GM19035 (cell line): ENCODE results near the gene FNTB.

ENCODE experiments used
- ATAC-seq: cut with Tn5 transposase; IDR thresholded peaks from one replicate; pipeline ENCODE4 v1.9.1; 2021; ENCODE audit not compliant: unreplicated experiment

FNTB gene

GRCh38 chr14:64974563-64974962 lies 12.1 kb upstream of the FNTB start:
- ATAC-seq, result no peak

DNA sequence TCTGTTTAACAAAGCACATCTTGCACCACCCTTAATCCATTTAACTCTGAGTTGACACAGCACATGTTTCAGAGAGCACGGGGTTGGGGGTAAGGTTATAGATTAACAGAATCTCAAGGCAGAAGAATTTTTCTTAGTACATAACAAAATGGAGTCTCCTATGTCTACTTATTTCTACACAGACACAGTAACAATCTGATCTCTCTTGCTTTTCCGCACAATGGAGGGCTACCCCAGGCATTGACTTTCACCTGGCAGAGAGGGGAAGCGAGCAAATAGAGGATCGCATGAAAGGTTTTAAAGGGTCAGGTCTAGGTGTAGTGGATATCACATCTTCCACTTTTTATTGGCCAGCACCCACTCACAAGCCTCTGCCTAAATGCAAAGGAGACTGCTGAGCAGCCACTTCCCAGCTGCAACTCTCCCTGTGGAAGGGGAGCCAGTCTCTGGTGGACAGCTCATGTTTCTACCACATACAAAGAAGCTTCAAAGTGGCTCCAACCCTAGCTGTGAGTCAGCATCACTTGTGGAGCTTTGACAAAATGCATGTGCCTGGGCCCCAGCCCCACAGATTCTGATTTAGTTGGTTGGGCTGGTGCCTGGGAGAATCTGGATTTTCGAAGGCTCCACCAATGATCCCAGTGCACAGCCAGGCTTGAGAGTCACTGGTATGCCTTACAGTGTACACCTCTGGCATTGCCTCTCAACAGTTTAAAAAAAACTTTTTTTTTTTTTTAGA lies 7.2 kb upstream of the FNTB start:
- no peak for ATAC-seq

GRCh38 chr14:64983439-64984310 lies 3.0 kb upstream of the FNTB start:
- no peak for ATAC-seq

- ATAC-seq, result peak; percentile 1
Measured at GRCh38 chr14:64987438-64987767, 708 bp downstream of the FNTB start.

- no peak for ATAC-seq
Measured at GRCh38 chr14:64990296-64990695, 3.6 kb downstream of the FNTB start.

DNA sequence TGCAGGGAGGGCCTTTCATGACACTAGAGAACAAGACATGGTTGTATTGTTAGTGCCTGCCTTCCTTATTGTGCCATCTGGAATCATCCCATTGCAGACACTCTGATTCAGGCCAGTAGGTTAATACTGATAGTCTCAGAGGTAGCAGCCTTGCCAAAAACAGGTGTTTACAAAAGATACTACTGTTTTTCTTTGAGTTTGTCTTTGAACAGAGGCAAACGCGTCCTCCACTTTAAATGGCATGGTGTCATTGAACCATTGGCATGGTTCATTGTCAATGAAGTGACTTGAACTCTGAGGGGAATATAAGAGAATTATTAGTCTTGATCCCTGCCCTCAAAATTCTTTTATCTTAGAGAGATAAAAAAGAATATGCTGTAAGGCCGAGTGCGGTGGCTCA lies 4.2 kb downstream of the FNTB start:
- no peak for ATAC-seq

- ATAC-seq, result no peak
Measured at GRCh38 chr14:64992328-64992885, 5.7 kb downstream of the FNTB start.

GRCh38 chr14:64993266-64993930 lies 6.7 kb downstream of the FNTB start:
- ATAC-seq, result no peak

DNA sequence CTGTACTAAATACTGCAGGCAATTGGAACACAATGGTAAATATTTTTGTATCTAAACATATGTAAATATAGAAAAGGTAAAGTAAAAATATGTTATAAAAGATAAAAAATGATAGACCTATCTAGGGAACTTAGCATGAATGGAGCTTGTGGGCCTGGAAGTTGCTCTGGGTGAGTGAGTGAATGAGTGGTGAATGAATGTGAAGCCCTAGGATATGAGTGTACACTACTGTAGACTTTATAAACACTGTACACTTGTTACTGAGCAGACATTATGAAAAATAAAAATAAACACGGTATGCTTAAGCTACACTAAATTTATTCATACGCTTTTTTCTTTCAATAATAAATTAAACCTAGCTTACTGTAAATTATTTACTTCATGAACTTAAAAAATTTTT lies 7.8 kb downstream of the FNTB start:
- ATAC-seq, result no peak

- no peak for ATAC-seq
Measured at GRCh38 chr14:64995291-64995690, 8.6 kb downstream of the FNTB start.

DNA sequence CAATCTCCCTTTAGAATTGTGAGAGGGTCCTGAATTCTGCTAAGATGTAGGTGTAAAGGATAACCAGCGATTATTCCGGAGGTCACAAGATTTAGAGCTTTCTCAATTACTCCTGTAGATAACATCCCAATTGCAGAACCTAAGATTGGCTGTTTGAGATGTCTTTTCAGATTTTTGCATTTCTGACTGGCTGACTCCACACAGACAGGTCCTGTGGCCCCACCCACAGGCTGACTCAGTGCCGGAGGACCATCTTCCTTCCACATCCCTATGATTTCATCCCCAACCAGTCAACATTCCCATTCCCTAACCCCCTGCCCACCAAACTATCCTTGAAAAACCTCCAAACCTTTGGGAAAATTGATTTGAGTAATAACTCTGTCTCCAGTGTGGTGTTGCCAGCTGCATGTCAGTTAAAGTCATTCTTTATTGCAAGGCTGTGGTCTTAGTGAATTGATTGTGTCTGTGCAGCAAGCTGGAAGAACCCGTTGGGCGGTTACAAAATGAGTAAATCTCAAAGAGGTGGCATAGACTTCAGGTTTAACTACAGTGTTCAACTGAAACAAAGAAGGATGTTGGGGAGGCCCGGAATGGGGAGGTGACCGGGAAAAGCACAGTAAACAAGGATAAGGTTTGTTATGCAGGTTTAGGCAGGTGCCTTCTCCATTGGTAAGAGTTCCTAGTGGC lies 10.6 kb downstream of the FNTB start:
- ATAC-seq, result peak; percentile 69

GRCh38 chr14:64998455-64998931 lies 11.8 kb downstream of the FNTB start:
- ATAC-seq, result no peak

- ATAC-seq, result no peak
Measured at GRCh38 chr14:65000898-65001591, 14.3 kb downstream of the FNTB start.

DNA sequence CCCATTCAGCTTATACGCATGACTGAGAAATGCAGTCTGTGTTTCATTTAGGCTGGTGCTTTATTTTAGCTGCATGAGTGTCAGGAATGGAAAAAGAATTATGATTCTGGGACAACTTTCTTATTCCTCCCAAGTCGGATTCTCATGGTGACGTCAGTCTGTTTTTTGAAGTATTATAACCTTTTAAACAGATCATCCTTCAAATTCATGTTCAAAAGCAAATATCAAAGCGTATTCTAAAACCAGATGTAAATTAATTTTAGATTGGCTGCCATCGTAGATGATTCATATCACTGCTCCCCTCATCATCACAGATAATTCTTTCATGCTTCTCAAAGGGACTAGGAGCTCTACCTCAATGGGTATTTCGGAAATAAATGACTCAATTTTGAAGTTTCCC lies 15.0 kb downstream of the FNTB start:
- no peak for ATAC-seq

DNA sequence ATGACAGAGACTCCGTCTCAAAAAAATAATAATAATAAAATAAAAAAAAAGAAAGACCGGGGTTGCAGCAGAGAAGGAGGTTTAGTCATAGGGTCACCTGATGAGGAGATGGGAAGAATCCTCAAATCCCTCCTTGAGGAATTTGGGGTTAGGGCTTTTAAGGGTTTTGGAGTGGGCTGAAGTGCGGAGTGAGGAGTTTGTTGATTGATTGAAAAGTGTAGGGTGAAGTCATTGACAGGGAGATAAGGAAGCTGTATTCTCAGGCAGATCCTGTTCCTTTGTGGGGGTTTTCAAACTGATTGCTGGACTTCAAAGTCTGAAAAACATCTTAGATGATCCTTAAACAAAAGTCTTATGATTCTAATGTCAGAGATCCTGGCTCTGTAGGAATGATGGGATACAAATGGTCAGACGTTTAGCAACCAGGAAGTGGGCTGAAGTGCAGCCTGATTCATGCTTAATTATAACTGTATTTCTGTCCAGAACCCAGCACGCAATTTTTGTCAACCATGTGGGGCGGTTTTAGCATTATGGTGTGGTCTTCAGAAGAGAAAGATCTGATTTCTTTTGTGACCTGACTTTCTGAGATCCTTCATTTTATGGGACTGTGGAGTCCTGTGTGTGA lies 16.0 kb downstream of the FNTB start:
- ATAC-seq, result no peak

- peak; percentile 57 for ATAC-seq
Measured at GRCh38 chr14:65003394-65003793, 16.7 kb downstream of the FNTB start.

- ATAC-seq, result no peak
Measured at GRCh38 chr14:65006261-65006721, 19.6 kb downstream of the FNTB start.

GRCh38 chr14:65007202-65007601 lies 20.5 kb downstream of the FNTB start:
- ATAC-seq, result no peak

DNA sequence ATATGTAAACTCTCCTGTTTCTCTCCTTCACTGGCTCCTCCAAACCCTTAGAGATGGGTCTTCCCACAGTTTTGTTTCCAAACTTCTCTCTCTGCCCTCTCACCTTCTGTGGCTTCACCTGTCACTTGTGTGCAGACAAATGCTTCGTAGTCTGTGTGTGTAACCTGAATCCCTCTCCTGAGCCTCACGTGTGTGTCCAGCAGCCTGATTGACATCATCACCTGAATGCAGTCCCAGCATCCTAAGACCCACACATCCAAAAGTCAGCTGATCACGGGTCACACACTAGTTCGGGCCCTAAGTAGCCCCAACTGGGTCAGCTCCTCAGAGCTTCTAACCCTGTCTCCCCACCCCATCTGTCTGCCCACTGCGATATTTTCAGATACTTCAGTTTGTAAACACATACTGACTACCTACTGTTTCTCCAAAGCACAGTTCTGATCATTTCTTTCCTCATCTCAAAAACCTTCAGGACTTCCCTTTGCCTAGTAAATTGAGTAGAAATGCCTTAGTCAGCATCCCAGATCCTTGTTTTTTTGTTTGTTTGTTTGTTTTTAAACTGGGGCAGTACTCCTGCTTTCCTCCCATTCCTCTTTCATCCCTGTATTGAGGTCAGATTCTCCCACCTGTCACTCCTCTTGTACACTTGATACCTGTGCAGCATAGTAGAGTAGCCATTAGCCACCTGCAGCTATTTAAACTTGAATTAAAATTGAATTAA lies 23.7 kb downstream of the FNTB start:
- ATAC-seq, result no peak
